A549 (cell line): ENCODE measurements around the gene PRTG.

Experiments
- CBX8 ChIP-seq: fragments of 200-600 bp; sonication (generic); IDR thresholded peaks from 2 replicates; pipeline ENCODE4 v1.6.1; 2016
- HOXA7 ChIP-seq: fragments of 250-450 bp; sonication (Bioruptor Pico); IDR thresholded peaks from 2 replicates; pipeline ENCODE4 v1.5.0; 2020; ENCODE audit warnings: mild to moderate bottlenecking, moderate library complexity
- RCOR1 ChIP-seq: fragments of 150-350 bp; IDR thresholded peaks from 2 replicates; pipeline ENCODE4 v1.6.1; 2014; ENCODE audit warnings: antibody characterized with exemption, low read length, low read depth
- SMC3 ChIP-seq: fragments of >200 bp; sonication (Bioruptor Twin); formaldehyde crosslinking; IDR thresholded peaks from 3 replicates; pipeline ENCODE4 v1.6.1; 2018; ENCODE audit warnings: inconsistent platforms
- ZFP36 ChIP-seq: fragments of 450-650 bp; IDR thresholded peaks from 2 replicates; pipeline ENCODE4 v1.6.1; 2014; ENCODE audit warnings: borderline replicate concordance; ENCODE audit not compliant: partially characterized antibody
- TF ChIP-seq, protein P1 (sequence below): fragments of >200 bp; sonication (Bioruptor Twin); formaldehyde crosslinking; IDR thresholded peaks from 3 replicates; pipeline ENCODE4 v1.5.1; 2016
- TF ChIP-seq, protein P2 (sequence below): IDR thresholded peaks from 2 replicates; pipeline ENCODE4 v1.6.1; 2012

DNA sequence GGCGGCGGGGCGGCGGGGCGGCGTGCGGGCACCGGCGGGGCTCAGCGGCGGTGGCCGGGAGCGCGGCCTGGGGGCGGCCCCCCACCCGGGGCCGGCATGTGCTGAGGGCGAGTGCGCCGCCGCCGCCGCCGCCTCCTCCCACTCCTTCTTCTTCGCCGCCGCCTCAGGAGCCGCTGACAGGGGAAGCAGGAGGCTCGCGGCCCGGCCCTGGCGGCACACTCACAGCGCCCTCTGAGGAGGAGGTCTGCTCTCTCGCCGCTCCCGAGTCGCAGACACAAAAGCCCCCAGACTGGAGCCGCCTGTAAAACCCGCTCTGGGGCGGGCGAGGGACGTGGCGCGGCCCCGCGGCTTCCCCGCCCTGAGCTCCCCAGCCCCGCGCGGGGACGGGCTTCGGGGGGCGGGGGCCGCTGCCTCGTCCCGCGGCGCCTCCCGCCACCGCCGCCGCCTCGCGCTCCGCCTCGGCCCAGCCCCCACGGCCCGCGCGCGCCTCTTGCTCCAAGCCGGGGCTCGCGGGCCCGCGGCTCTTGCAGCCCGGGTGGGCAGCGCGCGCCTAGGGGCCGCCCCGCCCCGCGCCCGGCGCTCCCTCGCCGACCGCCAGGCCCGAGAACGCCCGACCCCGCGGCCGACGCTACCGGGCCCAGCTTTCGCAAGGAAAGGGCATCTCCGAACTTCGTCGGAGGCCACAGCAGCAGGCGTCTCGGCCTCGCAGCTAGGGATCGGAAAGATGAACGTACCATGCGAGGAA lies 154.7 kb downstream of the PRTG start, which contains the start of gene PYGO1:
- TF ChIP-seq, protein P1, sequence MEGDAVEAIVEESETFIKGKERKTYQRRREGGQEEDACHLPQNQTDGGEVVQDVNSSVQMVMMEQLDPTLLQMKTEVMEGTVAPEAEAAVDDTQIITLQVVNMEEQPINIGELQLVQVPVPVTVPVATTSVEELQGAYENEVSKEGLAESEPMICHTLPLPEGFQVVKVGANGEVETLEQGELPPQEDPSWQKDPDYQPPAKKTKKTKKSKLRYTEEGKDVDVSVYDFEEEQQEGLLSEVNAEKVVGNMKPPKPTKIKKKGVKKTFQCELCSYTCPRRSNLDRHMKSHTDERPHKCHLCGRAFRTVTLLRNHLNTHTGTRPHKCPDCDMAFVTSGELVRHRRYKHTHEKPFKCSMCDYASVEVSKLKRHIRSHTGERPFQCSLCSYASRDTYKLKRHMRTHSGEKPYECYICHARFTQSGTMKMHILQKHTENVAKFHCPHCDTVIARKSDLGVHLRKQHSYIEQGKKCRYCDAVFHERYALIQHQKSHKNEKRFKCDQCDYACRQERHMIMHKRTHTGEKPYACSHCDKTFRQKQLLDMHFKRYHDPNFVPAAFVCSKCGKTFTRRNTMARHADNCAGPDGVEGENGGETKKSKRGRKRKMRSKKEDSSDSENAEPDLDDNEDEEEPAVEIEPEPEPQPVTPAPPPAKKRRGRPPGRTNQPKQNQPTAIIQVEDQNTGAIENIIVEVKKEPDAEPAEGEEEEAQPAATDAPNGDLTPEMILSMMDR: no peak
- TF ChIP-seq ZFP36 (no peak), RCOR1 (no peak), SMC3 (no peak; the same call in 2 of the 3 replicates), CBX8 (no peak), HOXA7 (CRISPR knock-in tag) (no peak)
- TF ChIP-seq, protein P2, sequence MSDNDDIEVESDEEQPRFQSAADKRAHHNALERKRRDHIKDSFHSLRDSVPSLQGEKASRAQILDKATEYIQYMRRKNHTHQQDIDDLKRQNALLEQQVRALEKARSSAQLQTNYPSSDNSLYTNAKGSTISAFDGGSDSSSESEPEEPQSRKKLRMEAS: peak; percentile 62; the same call in 1 of the 2 replicates
